Hepatocyte (in vitro differentiated cells): ENCODE results near the gene NCAPD3. TPM values are rescaled to one million over a fixed set of nuclear protein-coding genes. Genes with fewer than 3 reads are reported as not detected.

ENCODE experiments used
- DNase-seq: peaks from one replicate; pipeline ENCODE4 v3.0.0-alpha.2; 2016; ENCODE audit warnings: low spot score
- H2AFZ ChIP-seq: fragments of 200-600 bp; sonication (generic); 2 replicates; pipeline ENCODE4 v1.6.0; 2016; ENCODE audit warnings: antibody characterized with exemption, mild to moderate bottlenecking
- H3K27ac ChIP-seq: fragments of 200-600 bp; sonication (generic); 2 replicates; pipeline ENCODE4 v1.5.1; 2016; ENCODE audit warnings: mild to moderate bottlenecking
- H3K27me3 ChIP-seq: fragments of 200-600 bp; sonication (generic); 2 replicates; pipeline ENCODE4 v1.6.1; 2016
- H3K36me3 ChIP-seq: fragments of 200-600 bp; sonication (generic); replicated peaks from 2 replicates; pipeline ENCODE4 v1.5.1; 2016; ENCODE audit warnings: low read depth; ENCODE audit not compliant: insufficient read depth
- H3K4me1 ChIP-seq: fragments of 200-600 bp; sonication (generic); 2 replicates; pipeline ENCODE4 v1.5.1; 2016; ENCODE audit warnings: mild to moderate bottlenecking, moderate library complexity; ENCODE audit not compliant: insufficient read depth
- H3K4me2 ChIP-seq: fragments of 200-600 bp; sonication (generic); 2 replicates; pipeline ENCODE4 v1.6.0; 2016
- H3K4me3 ChIP-seq: fragments of 200-600 bp; sonication (generic); 2 replicates; pipeline ENCODE4 v1.5.1; 2016; ENCODE audit warnings: mild to moderate bottlenecking
- H3K79me2 ChIP-seq: fragments of 200-600 bp; sonication (generic); 2 replicates; pipeline ENCODE4 v1.6.0; 2017; ENCODE audit warnings: mild to moderate bottlenecking
- H3K9me2 ChIP-seq: fragments of 200-600 bp; sonication (generic); replicated peaks from 2 replicates; pipeline ENCODE4 v1.6.0; 2017; ENCODE audit warnings: mild to moderate bottlenecking; ENCODE audit not compliant: insufficient read depth
- H3K9me3 ChIP-seq: fragments of 200-600 bp; sonication (generic); 2 replicates; pipeline ENCODE4 v1.5.1; 2016; ENCODE audit warnings: low read depth, mild to moderate bottlenecking
- H4K20me1 ChIP-seq: fragments of 200-600 bp; sonication (generic); 2 replicates; pipeline ENCODE4 v1.6.0; 2016; ENCODE audit warnings: mild to moderate bottlenecking; ENCODE audit not compliant: insufficient read depth, poor library complexity, severe bottlenecking
- EZH2 ChIP-seq: fragments of 200-600 bp; sonication (generic); IDR thresholded peaks from 2 replicates; pipeline ENCODE4 v1.6.1; 2016; ENCODE audit warnings: antibody characterized with exemption, mild to moderate bottlenecking, borderline replicate concordance
- EZH2phosphoT487 ChIP-seq: fragments of 200-600 bp; sonication (generic); IDR thresholded peaks from one replicate; pipeline ENCODE4 v1.6.1; 2018; ENCODE audit warnings: antibody characterized with exemption, mild to moderate bottlenecking, low read depth, moderate library complexity; ENCODE audit not compliant: unreplicated experiment, severe bottlenecking
- WGBS: methylation state at CpG from one replicate; pipeline ENCODE4 v1.1.6; 2016; ENCODE audit warnings: low lambda C conversion rate; ENCODE audit errors: missing lambda C conversion rate; 5-methylcytosine and 5-hydroxymethylcytosine counted together
- polyA plus RNA-seq: library from polyadenylated mRNA; unstranded; fragments of >200 nt; fragmentation: Nextera tagmentation; extraction: Ambion mirVana; gene quantifications from 2 replicates; pipeline ENCODE4 v1.2.1, GENCODE V29; 2016
- total RNA-seq: library from RNA; depleted of rRNA; stranded (reverse); fragments of >200 nt; gene quantifications from 2 replicates; pipeline ENCODE4 v1.2.3, GENCODE V29; 2014
- TF ChIP-seq, protein P1 (sequence below): fragments of 200-600 bp; sonication (generic); IDR thresholded peaks from 2 replicates; pipeline ENCODE4 v1.5.1; 2016; ENCODE audit warnings: antibody characterized with exemption, mild to moderate bottlenecking; ENCODE audit not compliant: poor library complexity

The NCAPD3 gene
- total and polyA plus RNA-seq, 2 experiments from 2014 or later: 8.8 to 9.5 TPM

DNA sequence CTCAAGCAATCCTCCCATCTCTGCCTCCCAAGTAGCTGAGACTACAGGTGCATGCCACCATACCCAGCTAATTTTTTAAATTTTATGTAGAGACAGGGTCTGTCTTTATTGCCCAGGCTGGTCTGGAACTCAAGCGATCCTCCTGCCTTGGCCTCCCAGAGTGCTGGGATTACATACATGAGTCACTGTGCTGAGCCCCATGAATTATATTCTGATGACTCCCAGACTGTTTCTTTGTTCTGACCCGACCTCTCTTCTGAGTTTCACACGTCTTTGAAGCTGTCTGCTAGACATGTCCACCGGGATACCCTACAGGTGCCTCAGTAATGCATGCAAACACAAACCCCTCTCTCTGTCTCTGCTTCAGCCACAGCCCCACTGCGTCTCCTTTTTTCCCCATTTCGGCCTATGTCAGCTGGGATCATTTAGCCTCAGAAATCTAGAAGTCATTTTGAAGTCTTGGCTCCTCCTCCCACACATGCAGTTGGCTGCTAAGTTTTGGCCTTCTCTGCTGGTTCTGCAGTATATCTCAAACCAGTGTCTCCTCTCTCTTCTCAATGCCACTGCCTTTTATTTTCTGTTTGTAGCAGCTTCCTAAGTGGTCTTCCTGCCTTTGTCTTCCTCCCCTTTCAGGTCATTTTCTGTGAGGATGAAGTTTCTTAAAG is 5.5 kb upstream of the NCAPD3 start:
- no peak for DNase-seq
- no peak overlapping the region for H3K4me3 ChIP-seq
- TF ChIP-seq EZH2phosphoT487: no peak
- TF ChIP-seq, protein P1, sequence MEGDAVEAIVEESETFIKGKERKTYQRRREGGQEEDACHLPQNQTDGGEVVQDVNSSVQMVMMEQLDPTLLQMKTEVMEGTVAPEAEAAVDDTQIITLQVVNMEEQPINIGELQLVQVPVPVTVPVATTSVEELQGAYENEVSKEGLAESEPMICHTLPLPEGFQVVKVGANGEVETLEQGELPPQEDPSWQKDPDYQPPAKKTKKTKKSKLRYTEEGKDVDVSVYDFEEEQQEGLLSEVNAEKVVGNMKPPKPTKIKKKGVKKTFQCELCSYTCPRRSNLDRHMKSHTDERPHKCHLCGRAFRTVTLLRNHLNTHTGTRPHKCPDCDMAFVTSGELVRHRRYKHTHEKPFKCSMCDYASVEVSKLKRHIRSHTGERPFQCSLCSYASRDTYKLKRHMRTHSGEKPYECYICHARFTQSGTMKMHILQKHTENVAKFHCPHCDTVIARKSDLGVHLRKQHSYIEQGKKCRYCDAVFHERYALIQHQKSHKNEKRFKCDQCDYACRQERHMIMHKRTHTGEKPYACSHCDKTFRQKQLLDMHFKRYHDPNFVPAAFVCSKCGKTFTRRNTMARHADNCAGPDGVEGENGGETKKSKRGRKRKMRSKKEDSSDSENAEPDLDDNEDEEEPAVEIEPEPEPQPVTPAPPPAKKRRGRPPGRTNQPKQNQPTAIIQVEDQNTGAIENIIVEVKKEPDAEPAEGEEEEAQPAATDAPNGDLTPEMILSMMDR: no peak
- no peak for TF ChIP-seq EZH2
- H3K27me3 ChIP-seq: no peaks in the 10 kb centered on the region
- WGBS: 78% methylated on average over 6 of the region's 6 CpGs
- peaks cover 66% of the 10 kb centered on the region for H3K79me2 ChIP-seq
- H4K20me1 ChIP-seq: peaks cover 25% of the 10 kb centered on the region
- H3K4me1 ChIP-seq: peaks cover 13% of the 10 kb centered on the region
- no peak overlapping the region for H3K27ac ChIP-seq
- H3K9me3 ChIP-seq: no peaks in the 10 kb centered on the region
- H3K4me2 ChIP-seq: no peak overlapping the region
- H2AFZ ChIP-seq: no peak overlapping the region
- no peaks in the 10 kb centered on the region for H3K9me2 ChIP-seq
- H3K36me3 ChIP-seq: no peaks in the 10 kb centered on the region

DNA sequence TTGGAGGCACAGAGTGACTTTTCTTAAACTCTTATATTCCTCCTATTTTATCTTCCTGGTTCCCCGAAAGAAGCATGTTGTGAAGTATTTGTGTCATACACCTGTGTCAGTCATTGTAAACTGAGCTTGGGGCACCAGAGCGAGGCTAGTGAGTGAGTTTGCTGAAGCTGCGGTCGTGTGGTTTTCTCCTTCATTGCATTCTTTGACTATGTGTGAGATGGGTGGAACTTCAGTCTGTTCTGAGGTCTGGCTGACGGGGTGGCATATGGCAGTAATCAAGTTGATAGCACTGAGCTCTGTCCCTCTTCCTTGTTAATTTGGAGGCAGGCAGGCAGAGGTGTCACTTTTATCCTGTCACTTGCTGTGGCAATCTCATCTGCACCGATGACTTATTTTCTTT is 4.9 kb upstream of the NCAPD3 start:
- H3K9me2 ChIP-seq: no peaks in the 10 kb centered on the region
- no peak for DNase-seq
- no peak overlapping the region for H3K4me2 ChIP-seq
- 86% methylated on average over 6 of the region's 6 CpGs for WGBS
- H2AFZ ChIP-seq: no peak overlapping the region
- H3K79me2 ChIP-seq: peaks cover 66% of the 10 kb centered on the region
- no peak overlapping the region for H3K4me3 ChIP-seq
- H3K36me3 ChIP-seq: no peaks in the 10 kb centered on the region
- peaks cover 25% of the 10 kb centered on the region for H4K20me1 ChIP-seq
- no peaks in the 10 kb centered on the region for H3K9me3 ChIP-seq
- H3K27ac ChIP-seq: no peak overlapping the region
- TF ChIP-seq, protein P1: no peak
- TF ChIP-seq EZH2phosphoT487: no peak
- TF ChIP-seq EZH2: no peak
- H3K27me3 ChIP-seq: no peaks in the 10 kb centered on the region
- H3K4me1 ChIP-seq: peaks cover 13% of the 10 kb centered on the region

DNA sequence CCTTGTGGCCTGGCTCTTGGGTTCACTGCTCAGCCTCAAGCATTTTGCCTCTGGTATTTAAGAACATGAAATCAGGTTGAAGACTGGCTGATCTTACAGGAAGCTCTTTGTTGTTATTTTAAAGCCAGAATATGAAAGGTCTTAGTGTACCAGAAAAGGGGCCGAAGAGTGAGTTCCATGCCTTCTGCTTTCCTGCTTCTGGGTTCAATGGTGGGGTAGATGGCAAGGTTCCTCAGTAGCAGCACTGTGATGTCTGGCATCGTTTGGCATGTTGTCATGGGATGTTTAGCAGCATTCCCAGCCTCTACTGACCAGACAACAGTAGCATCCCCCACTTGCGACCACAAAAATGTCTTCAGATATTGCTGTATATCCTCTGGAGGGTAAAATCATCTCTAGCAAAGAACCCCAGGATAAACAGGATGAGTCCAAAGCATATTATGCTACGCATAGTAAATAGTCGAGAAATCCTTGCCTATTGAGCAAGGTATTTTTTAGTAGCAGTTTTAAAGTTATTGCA is 3.1 kb upstream of the NCAPD3 start:
- Histone ChIP-seq H3K27me3 (no peaks in the 10 kb centered on the region), H3K9me2 (no peaks in the 10 kb centered on the region), H4K20me1 (peaks cover 25% of the 10 kb centered on the region), H3K4me2 (peak overlapping the region; percentile 98), H3K79me2 (peaks cover 76% of the 10 kb centered on the region), H3K4me3 (no peak overlapping the region), H3K4me1 (peaks cover 17% of the 10 kb centered on the region), H2AFZ (no peak overlapping the region), H3K36me3 (no peaks in the 10 kb centered on the region), H3K9me3 (no peaks in the 10 kb centered on the region), H3K27ac (no peak overlapping the region)
- DNase-seq: no peak
- TF ChIP-seq, protein P1: no peak
- TF ChIP-seq EZH2phosphoT487 (no peak), EZH2 (no peak)
- 93% methylated on average over 5 of the region's 5 CpGs for WGBS
